K562 (cell line): ENCODE data around the gene IGF2. TPM values are rescaled to one million over a fixed set of nuclear protein-coding genes. Genes with fewer than 3 reads are reported as not detected.

Experiments used
- ATAC-seq: fragments of 200-7000 bp; cut with Tn5 transposase; 3 replicates; pipeline ENCODE4 v1.9.1; 2020; ENCODE audit warnings: moderate library complexity
- BruUV-seq: library from RNA; stranded (reverse); fragments of 400-500 nt; replicated peaks from 2 replicates; lab custom pipeline; 2021; lab: Mats Ljungman, UMichigan
- CTCF ChIA-PET: fragments of 300-600 bp; formaldehyde crosslinking; extraction: SDS; loops from one replicate; lab custom pipeline; 2021; ENCODE audit warnings: low intra/inter-chr PET ratio; lab: Yijun Ruan, JAX
- POLR2A ChIA-PET: fragments of 300-600, 350-650 bp; sonication (Branson Sonifier 250); formaldehyde crosslinking; extraction: SDS; loops from one replicate; lab custom pipeline; 2021; ENCODE audit warnings: antibody characterized with exemption, inconsistent platforms; lab: Yijun Ruan, JAX
- DNase-seq, 4 experiments: peaks; one replicate each; pipeline versions ENCODE4 v3.0.0 to v3.0.0-alpha.2; 2011 to 2018; ENCODE audit warnings: low spot score in 3 of 4, mixed read lengths in 3 of 4; ENCODE audit errors: extremely low read depth in 1 of 4
- FAIRE-seq: peaks from 2 replicates; lab custom pipeline; 2011; peaks lifted over from hg19 to GRCh38; lab: Jason Lieb, UNC
- H2AFZ ChIP-seq: 2 replicates; pipeline ENCODE4 v1.6.0; 2011; ENCODE audit warnings: low read depth, low read length, control low read depth, inconsistent platforms
- H3K27ac ChIP-seq: fragments of 200-600 bp; 3 replicates; pipeline ENCODE4 v1.8.0; 2011; ENCODE audit warnings: low read depth, mild to moderate bottlenecking, control low read depth, inconsistent platforms, low read length, moderate library complexity, mixed read lengths; ENCODE audit errors: extremely low read depth
- H3K27me3 ChIP-seq, 2 experiments: fragments of 300-600 bp in 1 of 2; 2 replicates in 1 of 2; 3 replicates in 1 of 2; pipeline versions ENCODE4 v1.6.0 to v1.8.0; 2011; ENCODE audit warnings: inconsistent platforms in 2 of 2, low read length in 2 of 2, mild to moderate bottlenecking in 1 of 2, mixed read lengths in 1 of 2, moderate library complexity in 1 of 2; ENCODE audit not compliant: control insufficient read depth in 2 of 2, insufficient read depth in 2 of 2
- H3K36me3 ChIP-seq: fragments of 300-600 bp; 3 replicates; pipeline ENCODE4 v1.8.0; 2011; ENCODE audit warnings: mild to moderate bottlenecking, low read length, inconsistent platforms; ENCODE audit not compliant: control insufficient read depth, insufficient read depth
- H3K4me1 ChIP-seq, 2 experiments: fragments of 200-600 bp in 1 of 2; replicated peaks in 1 of 2; 2 replicates in 1 of 2; 3 replicates in 1 of 2; pipeline versions ENCODE4 v1.5.1 to v1.8.0; 2011; ENCODE audit warnings: inconsistent platforms in 2 of 2, low read length in 2 of 2, mild to moderate bottlenecking in 1 of 2, mixed read lengths in 1 of 2, moderate library complexity in 1 of 2; ENCODE audit not compliant: control insufficient read depth in 2 of 2, insufficient read depth in 2 of 2
- H3K4me2 ChIP-seq: 2 replicates; pipeline ENCODE4 v1.6.1; 2011; ENCODE audit warnings: low read length, control low read depth, inconsistent platforms, mixed read lengths; ENCODE audit not compliant: insufficient read depth
- H3K4me3 ChIP-seq: fragments of 200-600 bp; sonication (generic), shearing (Covaris generic); 2 replicates; pipeline ENCODE4 v1.5.1; 2016; ENCODE audit warnings: control low read depth, inconsistent platforms
- H3K79me2 ChIP-seq: fragments of 200-600 bp; 3 replicates; pipeline ENCODE4 v1.8.0; 2011; ENCODE audit warnings: low read length, inconsistent platforms; ENCODE audit not compliant: control insufficient read depth, insufficient read depth
- H3K9ac ChIP-seq, 2 experiments: 2 replicates each; pipeline versions ENCODE4 v1.6.0 to v1.6.1; 2011; ENCODE audit warnings: low read depth in 2 of 2, low read length in 2 of 2, control low read depth in 1 of 2, inconsistent platforms in 1 of 2, mild to moderate bottlenecking in 1 of 2, mixed read lengths in 1 of 2; ENCODE audit not compliant: insufficient read depth in 1 of 2
- H3K9me1 ChIP-seq: one replicate; pipeline ENCODE4 v1.6.0; 2011; ENCODE audit warnings: inconsistent platforms, mild to moderate bottlenecking, low read length, moderate library complexity; ENCODE audit not compliant: control insufficient read depth, insufficient read depth
- H3K9me3 ChIP-seq: replicated peaks from 2 replicates; pipeline ENCODE4 v1.5.1; 2011; ENCODE audit warnings: low read depth, low read length, inconsistent platforms; ENCODE audit not compliant: control insufficient read depth, insufficient read depth
- H4K20me1 ChIP-seq: replicated peaks from 2 replicates; pipeline ENCODE4 v1.6.1; 2011; ENCODE audit warnings: low read length, inconsistent platforms, mixed read lengths; ENCODE audit not compliant: control insufficient read depth, insufficient read depth
- KLF13 ChIP-seq: fragments of 450-650 bp; IDR thresholded peaks from 2 replicates; pipeline ENCODE4 v1.6.1; 2016; ENCODE audit warnings: missing genetic modification characterization, low read depth, mild to moderate bottlenecking, missing compliant biosample characterization, moderate library complexity, borderline replicate concordance
- WGBS: fragments of 100-300 bp; shearing (Covaris generic); methylation state at CpG from one replicate; pipeline ENCODE4 v1.1.6; 2016; ENCODE audit warnings: low coverage, mixed read lengths; ENCODE audit not compliant: insufficient coverage; ENCODE audit errors: missing lambda C conversion rate; 5-methylcytosine and 5-hydroxymethylcytosine counted together
- in situ Hi-C: fragments of 300-500 bp; cut with MboI; formaldehyde crosslinking; loops from 4 replicates; pipeline ENCODE4 v1.15.0; 2018; ENCODE audit warnings: inconsistent platforms, mixed read lengths
- intact Hi-C: fragments of 100-400 bp; cut with micrococcal nuclease; formaldehyde crosslinking; loops from 2 replicates; pipeline ENCODE4 v1.14.2; 2022
- polyA plus RNA-seq, 8 experiments: library from polyadenylated mRNA; depleted of rRNA in 4 of 8; stranded (reverse) in 5 of 8; unstranded in 3 of 8; fragments of >200 nt; fragmentation: Nextera tagmentation in 2 of 8; fragmentation: Illumina TruSeq in 1 of 8; extraction: Ambion mirVana in 2 of 8; extraction: Trizol in 1 of 8; gene quantifications; 2 replicates each; pipeline versions ENCODE4 v1.2.1 to v1.2.3, GENCODE V29; 2011 to 2014; ENCODE audit warnings: inconsistent platforms in 1 of 8, missing spikeins in 1 of 8
- total RNA-seq, 7 experiments: library from RNA; depleted of rRNA in 6 of 7; stranded (reverse); fragments of >200 nt in 6 of 7; fragmentation: Illumina TruSeq in 2 of 7; extraction: Trizol in 2 of 7; gene quantifications; 2 replicates each; pipeline versions ENCODE4 v1.2.1 to v1.2.3, GENCODE V29; 2011 to 2021; ENCODE audit warnings: low replicate concordance in 1 of 7
- TF ChIP-seq, protein P1 (sequence below): fragments of 450-650 bp; IDR thresholded peaks from 2 replicates; pipeline ENCODE4 v1.6.1; 2016; ENCODE audit warnings: mild to moderate bottlenecking
- TF ChIP-seq, protein P2 (sequence below), 2 experiments: fragments of 450-650 bp in 1 of 2; sonication (generic) in 1 of 2; formaldehyde crosslinking in 1 of 2; IDR thresholded peaks; 2 replicates each; pipeline versions ENCODE4 v1.7.1 to v1.9.0; 2016 to 2022; ENCODE audit warnings: inconsistent platforms in 1 of 2, mild to moderate bottlenecking in 1 of 2, missing genetic modification reagents in 1 of 2

Gene IGF2
- total and polyA plus RNA-seq, 9 of the 15 experiments (the other 6 are each of a cell fraction or from before 2014, with no cell fraction given) = 0.16 TPM; not detected in 8

DNA sequence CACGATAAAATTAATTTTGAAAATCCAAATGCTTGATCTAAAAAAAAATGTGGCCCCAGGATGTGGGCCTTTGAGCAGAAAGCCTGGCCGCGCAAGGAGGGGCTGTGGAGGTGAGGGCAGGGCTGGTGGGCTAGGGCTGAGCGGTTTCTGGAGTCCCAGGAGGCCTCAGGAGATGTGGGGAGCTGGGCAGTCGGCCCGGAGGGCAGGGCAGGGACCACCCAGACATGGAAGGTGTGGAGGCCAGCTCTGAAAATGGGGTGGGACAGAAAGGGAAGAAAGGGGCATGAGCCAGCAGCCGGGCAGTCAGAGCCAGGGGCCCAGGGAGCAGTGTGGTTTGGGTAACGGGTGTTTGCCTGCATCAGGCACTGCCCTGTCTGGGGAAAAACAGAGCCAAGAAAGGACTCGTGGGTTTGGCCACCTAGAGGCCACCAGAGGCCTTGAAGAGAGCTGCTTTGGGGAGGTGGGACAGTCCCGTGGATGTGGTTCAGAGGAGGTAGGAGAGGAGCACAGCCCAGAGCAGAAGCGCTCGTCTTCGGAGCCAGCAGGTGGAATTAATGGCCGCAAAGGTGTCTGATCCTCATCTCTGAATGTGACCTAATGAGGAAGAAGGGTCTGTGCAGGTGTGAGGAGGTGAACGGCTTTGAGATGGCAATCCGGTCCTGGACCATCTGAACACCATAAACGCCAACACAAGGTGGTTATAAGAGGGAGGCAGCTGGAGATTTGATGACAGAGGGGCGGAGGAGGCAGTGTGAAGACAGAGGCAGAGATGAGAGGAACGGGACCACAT is 50.2 kb downstream of the IGF2 start (continued):
- TF ChIP-seq, protein P1, sequence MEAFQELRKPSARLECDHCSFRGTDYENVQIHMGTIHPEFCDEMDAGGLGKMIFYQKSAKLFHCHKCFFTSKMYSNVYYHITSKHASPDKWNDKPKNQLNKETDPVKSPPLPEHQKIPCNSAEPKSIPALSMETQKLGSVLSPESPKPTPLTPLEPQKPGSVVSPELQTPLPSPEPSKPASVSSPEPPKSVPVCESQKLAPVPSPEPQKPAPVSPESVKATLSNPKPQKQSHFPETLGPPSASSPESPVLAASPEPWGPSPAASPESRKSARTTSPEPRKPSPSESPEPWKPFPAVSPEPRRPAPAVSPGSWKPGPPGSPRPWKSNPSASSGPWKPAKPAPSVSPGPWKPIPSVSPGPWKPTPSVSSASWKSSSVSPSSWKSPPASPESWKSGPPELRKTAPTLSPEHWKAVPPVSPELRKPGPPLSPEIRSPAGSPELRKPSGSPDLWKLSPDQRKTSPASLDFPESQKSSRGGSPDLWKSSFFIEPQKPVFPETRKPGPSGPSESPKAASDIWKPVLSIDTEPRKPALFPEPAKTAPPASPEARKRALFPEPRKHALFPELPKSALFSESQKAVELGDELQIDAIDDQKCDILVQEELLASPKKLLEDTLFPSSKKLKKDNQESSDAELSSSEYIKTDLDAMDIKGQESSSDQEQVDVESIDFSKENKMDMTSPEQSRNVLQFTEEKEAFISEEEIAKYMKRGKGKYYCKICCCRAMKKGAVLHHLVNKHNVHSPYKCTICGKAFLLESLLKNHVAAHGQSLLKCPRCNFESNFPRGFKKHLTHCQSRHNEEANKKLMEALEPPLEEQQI = no peak

DNA sequence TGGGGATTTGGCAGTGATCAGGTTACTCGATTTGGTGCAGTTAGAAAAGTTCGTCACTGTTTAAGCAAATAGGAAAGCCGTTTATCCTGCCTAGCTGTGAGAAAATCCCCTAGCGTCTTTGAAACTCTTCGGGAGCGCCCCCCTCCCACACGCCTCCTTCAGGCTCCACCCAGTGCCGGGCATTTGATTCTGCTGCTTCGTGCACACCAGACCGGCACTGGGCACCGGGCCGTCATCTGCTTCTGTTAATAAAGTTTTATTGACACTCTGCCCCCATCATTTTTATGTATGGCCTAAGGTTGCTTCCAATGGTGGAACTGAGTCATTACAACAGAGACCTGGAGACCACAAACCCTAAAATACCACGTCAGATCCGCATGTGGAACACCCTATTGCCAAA is 50.9 kb downstream of the IGF2 start:
- Histone ChIP-seq H4K20me1 (peaks cover 18% of the 10 kb centered on the region), H3K4me3 (no peak overlapping the region), H2AFZ (no peak overlapping the region), H3K27ac (no peak overlapping the region), H3K36me3 (no peaks in the 10 kb centered on the region), H3K27me3 (peaks cover 11 to 61% of the 10 kb centered on the region in 2 experiments), H3K79me2 (no peaks in the 10 kb centered on the region), H3K9ac (no peak overlapping the region), H3K9me1 (no peaks in the 10 kb centered on the region), H3K4me2 (no peak overlapping the region), H3K4me1 (peaks cover 0 to 15% of the 10 kb centered on the region in 2 experiments; a peak in 2 of 5 replicates), H3K9me3 (no peaks in the 10 kb centered on the region)
- FAIRE-seq (no peak), ATAC-seq (no peak), DNase-seq (peak in 1 of 4 experiments; percentile 9)
- ChIA-PET CTCF (no interaction called here), POLR2A (interaction anchor here (0.7 kb wide), 1 partner anchor 237 kb away, joined by 5 read pairs; no protein-coding TSS in a partner anchor)
- intact Hi-C loops = no loop called here
- 2% methylated on average over 14 of the region's 14 CpGs for WGBS
- in situ Hi-C loops = no loop called here
- TF ChIP-seq, protein P2, sequence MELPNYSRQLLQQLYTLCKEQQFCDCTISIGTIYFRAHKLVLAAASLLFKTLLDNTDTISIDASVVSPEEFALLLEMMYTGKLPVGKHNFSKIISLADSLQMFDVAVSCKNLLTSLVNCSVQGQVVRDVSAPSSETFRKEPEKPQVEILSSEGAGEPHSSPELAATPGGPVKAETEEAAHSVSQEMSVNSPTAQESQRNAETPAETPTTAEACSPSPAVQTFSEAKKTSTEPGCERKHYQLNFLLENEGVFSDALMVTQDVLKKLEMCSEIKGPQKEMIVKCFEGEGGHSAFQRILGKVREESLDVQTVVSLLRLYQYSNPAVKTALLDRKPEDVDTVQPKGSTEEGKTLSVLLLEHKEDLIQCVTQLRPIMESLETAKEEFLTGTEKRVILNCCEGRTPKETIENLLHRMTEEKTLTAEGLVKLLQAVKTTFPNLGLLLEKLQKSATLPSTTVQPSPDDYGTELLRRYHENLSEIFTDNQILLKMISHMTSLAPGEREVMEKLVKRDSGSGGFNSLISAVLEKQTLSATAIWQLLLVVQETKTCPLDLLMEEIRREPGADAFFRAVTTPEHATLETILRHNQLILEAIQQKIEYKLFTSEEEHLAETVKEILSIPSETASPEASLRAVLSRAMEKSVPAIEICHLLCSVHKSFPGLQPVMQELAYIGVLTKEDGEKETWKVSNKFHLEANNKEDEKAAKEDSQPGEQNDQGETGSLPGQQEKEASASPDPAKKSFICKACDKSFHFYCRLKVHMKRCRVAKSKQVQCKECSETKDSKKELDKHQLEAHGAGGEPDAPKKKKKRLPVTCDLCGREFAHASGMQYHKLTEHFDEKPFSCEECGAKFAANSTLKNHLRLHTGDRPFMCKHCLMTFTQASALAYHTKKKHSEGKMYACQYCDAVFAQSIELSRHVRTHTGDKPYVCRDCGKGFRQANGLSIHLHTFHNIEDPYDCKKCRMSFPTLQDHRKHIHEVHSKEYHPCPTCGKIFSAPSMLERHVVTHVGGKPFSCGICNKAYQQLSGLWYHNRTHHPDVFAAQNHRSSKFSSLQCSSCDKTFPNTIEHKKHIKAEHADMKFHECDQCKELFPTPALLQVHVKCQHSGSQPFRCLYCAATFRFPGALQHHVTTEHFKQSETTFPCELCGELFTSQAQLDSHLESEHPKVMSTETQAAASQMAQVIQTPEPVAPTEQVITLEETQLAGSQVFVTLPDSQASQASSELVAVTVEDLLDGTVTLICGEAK (IDR thresholded peaks at IDR 0.05) = peak; percentile 88
- TF ChIP-seq, protein P2 (CRISPR knock-in tag; IDR thresholded peaks at IDR 0.05) = peak; percentile 74
- TF ChIP-seq KLF13 (tag) = no peak
- BruUV-seq = no TSS peak
